22Rv1 (cell line): ENCODE measurements around the gene CMPK2.
"Not testable (repeated sequence)": the region's sequence is repeated elsewhere in the genome, so short reads cannot be mapped to it uniquely, and the experiment has no call there.

Experiments
- H3K27ac ChIP-seq: fragments of 450-650 bp; 2 replicates; pipeline ENCODE4 v1.5.1; 2017
- ZFX ChIP-seq: fragments of 450-650 bp; IDR thresholded peaks from 2 replicates; pipeline ENCODE4 v1.6.1; 2017; ENCODE audit warnings: antibody characterized with exemption, borderline replicate concordance
- TF ChIP-seq, protein P1 (sequence below): fragments of 450-650 bp; IDR thresholded peaks from 2 replicates; pipeline ENCODE4 v1.5.1; 2017; ENCODE audit warnings: mild to moderate bottlenecking

The CMPK2 gene

DNA sequence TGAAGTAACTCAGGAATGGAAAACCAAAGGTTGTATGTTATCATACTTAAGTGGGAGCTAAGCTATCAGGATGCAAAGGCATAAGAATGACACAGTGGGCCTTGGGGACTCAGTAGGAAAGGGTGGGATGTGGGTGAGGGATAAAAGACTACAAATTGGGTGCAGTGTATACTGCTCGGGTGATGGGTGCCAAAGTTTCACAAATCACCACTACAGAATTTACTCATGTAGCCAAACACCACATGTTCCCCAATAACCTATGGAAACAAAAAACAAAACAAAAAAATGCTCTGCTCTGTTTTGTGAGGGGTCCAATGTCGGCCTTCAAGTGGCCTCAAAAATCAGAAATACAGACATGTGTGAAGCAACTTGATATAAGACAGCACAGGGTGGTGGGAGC lies 42.6 kb upstream of the CMPK2 start:
- TF ChIP-seq ZFX = no peak
- TF ChIP-seq, protein P1, sequence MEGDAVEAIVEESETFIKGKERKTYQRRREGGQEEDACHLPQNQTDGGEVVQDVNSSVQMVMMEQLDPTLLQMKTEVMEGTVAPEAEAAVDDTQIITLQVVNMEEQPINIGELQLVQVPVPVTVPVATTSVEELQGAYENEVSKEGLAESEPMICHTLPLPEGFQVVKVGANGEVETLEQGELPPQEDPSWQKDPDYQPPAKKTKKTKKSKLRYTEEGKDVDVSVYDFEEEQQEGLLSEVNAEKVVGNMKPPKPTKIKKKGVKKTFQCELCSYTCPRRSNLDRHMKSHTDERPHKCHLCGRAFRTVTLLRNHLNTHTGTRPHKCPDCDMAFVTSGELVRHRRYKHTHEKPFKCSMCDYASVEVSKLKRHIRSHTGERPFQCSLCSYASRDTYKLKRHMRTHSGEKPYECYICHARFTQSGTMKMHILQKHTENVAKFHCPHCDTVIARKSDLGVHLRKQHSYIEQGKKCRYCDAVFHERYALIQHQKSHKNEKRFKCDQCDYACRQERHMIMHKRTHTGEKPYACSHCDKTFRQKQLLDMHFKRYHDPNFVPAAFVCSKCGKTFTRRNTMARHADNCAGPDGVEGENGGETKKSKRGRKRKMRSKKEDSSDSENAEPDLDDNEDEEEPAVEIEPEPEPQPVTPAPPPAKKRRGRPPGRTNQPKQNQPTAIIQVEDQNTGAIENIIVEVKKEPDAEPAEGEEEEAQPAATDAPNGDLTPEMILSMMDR = no peak
- H3K27ac ChIP-seq = no peak overlapping the region

DNA sequence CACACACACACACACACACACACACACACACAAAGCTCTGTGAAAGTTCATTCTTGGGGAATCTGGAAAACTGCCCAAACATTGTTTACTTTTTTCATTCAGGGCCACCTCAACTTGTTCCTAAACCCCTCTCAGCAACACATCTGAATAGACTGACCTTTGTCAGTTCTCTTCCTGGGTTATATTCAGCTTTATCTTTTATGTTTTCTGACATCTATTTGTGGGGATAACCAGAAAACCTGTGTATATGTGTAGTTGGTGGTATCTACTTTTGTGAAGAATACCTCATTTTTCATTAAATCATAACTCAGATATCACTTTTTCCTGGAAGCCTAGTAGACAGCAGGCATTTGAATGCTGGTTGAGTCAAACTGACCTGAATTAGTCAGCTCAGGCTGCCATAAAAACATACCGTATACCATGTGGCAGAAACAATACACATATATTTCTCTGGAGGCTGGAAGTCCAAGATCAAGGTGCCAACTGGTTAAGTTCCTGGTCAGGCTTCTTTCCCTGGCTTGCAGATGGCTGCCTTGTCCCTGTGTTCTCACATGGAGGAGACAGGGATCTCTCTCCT lies 40.5 kb upstream of the CMPK2 start:
- TF ChIP-seq ZFX = no peak
- TF ChIP-seq, protein P1 = no peak
- H3K27ac ChIP-seq = no peak overlapping the region

DNA sequence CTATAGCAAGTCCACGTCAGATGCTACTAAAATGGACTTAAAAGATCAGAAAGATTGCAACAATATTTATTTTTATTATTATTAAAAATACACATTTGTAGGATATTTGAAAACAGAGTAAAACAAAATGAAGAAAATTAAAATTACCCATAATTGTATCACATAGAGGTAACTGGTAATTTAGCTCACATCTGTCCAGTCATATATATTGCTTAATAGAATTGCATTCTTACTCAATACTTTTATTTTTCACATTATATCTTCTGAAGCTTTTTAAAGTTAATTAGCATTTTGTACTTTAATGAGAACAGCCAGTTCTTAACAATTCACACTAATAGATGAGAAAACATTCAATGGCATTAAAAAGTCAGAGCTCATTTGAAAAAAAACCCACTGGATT lies 40.0 kb upstream of the CMPK2 start:
- TF ChIP-seq, protein P1 = no peak
- H3K27ac ChIP-seq = no peak overlapping the region

DNA sequence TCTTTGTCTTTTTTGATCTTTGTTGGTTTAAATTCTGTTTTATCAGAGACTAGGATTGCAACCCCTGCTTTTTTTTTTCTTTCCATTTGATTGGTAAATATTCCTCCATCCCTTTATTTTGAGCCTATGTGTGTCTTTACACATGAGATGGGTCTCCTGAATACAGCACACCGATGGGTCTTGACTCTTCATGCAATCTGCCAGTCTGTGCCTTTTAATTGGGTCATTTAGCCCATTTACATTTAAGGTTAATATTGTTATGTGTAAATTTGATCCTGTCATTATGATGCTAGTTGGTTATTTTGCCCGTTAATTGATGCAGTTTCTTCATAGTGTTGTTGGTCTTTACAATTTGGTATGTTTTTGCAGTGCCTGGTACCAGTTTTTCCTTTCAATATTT lies 36.9 kb upstream of the CMPK2 start:
- not testable (repeated sequence) for H3K27ac ChIP-seq

DNA sequence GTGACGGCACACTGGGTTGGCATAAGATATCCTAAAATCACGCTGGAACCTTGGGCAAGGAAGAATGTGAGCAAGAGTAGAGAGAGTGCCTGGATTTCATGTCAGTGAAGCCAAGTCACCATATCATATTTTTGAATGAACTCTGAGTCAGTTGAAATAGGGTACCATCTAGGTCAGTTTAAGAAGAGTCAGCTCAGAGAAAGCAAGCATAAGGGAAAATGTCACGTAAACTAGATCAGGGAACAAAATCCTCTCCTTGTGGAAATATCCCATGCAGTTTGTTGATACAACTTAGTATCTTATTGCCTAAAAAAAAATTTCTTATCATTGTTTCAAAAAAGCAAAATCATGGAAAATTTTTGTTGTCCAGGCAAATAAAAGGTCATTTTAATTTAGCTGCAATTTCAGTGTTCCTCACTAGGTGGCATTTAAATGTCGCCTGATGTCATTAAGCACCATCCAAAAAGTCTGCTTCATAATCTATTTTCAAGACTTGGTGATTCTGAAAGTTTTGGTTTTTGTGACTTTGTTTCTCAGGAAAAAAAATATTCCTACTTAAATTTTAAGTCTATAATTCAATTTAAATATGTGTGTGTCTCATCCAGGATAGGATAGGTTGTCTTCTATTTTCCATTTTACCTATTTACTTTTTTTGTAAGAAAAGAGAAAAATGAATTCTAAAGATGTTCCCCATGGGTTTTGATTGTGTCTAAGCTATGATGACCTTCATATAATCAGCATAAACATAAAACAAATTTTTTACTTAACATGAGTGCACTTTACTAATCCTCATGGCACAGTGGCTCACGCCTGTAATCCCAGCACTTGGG lies 31.4 kb upstream of the CMPK2 start:
- no peak for TF ChIP-seq ZFX
- TF ChIP-seq, protein P1 = peak; percentile 81
- no peak overlapping the region for H3K27ac ChIP-seq

DNA sequence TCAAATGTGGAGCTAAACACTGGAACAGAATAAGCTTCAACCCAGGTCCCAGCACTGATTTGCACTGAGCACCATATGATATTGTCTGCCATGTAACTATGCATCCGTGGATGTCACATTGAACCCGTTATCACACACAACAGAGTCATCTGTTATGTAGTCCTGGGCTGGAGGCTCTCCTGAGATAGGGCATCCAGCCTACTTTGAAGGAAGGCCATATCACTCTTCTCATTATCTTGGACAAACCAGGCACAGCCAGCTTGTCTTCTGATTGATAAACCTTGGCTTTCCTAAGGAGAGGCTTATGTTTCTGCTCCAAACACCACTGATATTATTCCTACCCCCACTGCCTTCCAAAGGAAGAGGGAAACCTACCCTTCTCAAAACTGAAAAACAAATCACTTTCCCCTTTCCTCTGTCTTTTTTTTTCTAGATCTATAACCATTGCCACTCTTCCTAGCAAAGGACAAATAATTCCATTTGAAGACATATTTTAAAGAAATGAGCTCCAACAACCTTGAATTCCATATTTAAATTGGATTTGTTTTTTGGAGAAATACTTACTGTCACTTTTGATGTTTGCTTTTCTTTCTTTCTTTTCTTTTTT lies 28.3 kb upstream of the CMPK2 start:
- no peak for TF ChIP-seq ZFX
- TF ChIP-seq, protein P1 = no peak
- H3K27ac ChIP-seq = no peak overlapping the region

DNA sequence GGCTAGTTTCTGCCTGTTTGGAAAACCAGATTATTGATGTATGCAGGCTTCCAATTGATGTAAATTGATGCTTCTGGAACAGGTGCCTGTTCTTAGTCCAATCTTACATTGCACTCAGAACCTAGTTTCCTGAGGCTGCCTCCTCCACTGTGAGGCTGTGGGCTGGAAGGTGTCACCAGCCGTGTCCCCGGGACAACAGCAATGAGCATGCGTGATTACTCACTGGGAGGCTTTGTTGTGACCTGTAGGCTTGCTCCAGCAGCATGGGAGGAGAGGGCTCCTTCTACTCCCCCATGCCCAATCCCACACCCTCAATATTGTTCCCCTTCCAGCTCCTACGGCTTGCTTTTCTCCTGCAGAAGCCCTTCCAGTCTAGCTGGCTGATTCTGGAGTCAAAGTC lies 23.0 kb upstream of the CMPK2 start:
- TF ChIP-seq, protein P1 = no peak
- no peak overlapping the region for H3K27ac ChIP-seq
